ENCODE results near the gene FAM98C.

DNA sequence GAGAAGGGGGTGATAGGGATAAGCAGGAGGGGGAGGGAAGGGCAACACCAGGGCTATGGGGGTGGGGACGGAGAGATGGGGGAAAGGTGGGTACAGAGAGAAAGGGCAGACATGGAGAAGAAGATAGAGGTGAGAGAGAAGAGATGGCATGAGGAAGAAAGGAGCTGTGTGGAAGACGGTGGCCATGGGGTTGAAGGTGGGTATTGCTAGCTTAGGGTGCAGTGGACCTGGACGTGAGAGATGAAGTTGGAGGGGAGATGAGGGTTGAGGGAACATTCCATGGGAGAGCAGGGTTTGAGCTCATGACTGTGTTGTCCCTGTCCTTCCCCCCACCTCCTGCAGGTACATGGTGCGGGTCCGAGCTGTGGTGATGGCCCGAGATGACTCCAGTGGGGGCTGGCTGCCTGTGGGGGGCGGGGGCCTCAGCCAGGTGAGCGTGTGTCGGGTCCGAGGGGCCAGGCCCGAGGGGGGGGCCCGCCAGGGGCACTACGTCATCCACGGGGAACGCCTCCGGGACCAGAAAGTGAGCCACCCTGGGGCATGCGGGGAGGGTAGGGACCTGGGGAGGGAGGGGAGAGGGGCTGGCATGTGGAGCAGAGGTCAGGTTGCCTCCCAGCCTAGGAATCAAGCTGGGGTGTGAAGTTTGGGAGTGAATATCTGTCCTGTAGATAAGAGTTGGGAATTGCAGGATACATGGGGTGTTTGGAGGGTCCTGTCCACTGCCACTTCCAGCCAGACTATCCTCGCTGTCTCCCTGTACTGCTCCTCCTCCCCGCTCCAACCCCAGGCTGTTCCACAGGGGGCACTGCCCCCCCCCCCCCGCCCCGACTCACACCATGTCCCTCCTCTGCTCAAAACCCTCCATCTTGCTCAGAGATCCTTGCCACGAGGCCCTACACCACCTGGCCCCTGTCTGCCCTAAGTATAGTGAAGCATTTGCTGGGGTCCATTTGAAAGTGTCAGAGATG, 12.7 kb upstream of the FAM98C start:
- TF ChIP-seq ZFX (IDR thresholded peaks at IDR 0.05; ENCODE audit: borderline replicate concordance): no peak
- TF ChIP-seq, protein P1, sequence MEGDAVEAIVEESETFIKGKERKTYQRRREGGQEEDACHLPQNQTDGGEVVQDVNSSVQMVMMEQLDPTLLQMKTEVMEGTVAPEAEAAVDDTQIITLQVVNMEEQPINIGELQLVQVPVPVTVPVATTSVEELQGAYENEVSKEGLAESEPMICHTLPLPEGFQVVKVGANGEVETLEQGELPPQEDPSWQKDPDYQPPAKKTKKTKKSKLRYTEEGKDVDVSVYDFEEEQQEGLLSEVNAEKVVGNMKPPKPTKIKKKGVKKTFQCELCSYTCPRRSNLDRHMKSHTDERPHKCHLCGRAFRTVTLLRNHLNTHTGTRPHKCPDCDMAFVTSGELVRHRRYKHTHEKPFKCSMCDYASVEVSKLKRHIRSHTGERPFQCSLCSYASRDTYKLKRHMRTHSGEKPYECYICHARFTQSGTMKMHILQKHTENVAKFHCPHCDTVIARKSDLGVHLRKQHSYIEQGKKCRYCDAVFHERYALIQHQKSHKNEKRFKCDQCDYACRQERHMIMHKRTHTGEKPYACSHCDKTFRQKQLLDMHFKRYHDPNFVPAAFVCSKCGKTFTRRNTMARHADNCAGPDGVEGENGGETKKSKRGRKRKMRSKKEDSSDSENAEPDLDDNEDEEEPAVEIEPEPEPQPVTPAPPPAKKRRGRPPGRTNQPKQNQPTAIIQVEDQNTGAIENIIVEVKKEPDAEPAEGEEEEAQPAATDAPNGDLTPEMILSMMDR (IDR thresholded peaks at IDR 0.05): no peak

All from 22Rv1 (cell line).